Activated CD4-positive, alpha-beta T cell treated with anti-CD3 and anti-CD28 coated beads for 48 hours (primary cell): Measurements from ENCODE around the gene PLXNA4.

Experiments used
- DNase-seq: peaks from one replicate; pipeline ENCODE4 v3.0.0-alpha.2; 2020

PLXNA4 gene

GRCh38 chr7:132300599-132301277, 275.5 kb downstream of the PLXNA4 start:
- no peak for DNase-seq

GRCh38 chr7:132298790-132299189, 277.5 kb downstream of the PLXNA4 start:
- DNase-seq = no peak

DNA sequence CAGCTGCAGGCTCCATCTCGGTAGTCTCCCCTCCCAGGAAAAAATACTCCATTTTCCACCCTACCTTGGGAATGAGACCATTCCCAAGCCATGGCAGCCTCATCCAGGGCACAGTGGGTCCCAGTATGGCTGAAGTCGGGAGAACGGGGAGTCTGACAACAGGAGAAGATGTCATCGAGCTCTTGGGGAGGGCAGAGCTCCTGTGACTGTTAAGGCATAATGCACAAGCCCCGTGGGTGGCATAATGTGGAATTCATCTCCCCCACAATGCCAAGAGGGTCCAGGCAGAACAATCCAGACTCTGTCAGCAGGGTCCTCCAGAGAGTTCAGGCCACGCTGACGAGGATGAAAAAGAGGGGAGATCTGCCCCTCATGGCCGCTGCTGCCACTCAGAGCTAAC, 279.4 kb downstream of the PLXNA4 start:
- no peak for DNase-seq

DNA sequence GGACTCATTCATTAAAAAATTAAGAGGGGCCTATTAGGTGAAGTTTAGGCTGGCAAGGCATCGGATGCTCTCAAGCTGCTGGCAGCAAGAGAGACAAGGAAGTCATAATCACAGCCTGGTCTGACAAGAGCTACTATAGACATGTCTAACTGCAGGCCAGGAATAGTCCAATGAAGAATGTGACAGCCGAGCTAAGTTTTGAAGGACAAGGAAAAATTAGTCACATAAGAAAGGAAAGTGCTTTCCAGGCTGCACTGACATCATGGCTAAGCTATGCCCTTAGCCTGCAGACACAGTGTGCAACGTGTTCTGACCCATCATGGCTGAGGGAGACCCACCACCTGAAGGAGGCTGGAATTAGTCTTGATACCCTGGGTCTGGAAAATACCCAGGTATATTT, 281.1 kb downstream of the PLXNA4 start:
- no peak for DNase-seq

DNA sequence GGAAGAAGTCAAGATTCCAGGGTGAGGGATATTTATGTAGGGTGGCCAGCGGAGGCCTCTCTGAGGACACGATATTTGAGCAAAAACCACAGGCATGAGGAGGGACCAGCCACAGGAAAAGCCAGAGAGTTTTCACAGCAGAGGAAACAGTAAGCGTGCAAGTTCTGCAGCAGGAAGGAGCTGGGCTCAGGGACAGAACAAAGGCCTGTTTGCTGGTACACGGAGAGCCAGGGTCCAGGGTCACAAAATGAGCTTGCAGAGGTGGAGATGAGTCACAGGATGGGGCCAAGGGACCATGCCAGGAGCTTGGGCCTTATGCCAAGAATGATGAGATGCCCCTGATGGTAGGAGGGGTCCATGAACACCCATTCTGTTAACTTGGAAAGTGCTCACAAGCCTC, 283.5 kb downstream of the PLXNA4 start:
- no peak for DNase-seq

DNA sequence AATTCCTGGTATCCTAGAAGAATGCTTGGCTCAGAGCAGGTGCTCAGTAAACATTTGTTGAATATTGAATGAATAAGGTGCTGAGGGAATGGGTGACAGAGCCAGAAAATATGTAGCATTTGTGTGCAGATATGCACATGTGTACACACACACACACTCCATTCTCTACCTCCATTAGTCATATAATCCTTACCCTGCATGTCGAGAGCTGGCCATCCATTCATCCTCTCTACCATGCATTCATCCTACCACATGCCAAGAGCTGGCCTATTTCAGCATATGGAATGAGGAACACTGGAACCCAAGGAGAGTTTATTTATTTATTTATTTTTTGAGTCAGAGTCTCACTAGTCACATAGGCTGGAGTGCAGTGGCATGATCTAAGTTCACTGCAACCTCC, 284.8 kb downstream of the PLXNA4 start:
- DNase-seq = no peak

DNA sequence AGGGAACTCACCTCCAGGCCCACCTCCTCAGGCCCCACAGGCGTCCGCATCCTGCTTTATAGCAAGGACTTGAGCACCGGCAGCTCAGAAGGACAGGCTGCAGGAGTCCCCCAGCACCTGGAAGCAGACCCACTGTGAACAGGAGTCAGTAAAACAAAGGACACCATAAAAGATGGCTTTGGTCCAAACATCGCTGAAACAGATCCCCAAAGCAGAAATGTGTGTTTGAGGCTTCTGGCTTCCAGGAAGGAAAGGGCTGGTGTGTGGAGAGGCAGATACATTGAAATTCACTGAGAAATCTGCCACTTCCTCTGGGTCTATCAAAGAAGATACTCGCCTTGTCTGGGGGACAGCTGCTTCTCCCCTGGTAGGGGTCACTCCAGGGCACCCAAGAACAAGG, 286.2 kb downstream of the PLXNA4 start:
- DNase-seq = no peak

GRCh38 chr7:132286836-132287235, 289.4 kb downstream of the PLXNA4 start:
- DNase-seq = no peak

GRCh38 chr7:132280335-132280734, 295.9 kb downstream of the PLXNA4 start:
- DNase-seq = no peak

DNA sequence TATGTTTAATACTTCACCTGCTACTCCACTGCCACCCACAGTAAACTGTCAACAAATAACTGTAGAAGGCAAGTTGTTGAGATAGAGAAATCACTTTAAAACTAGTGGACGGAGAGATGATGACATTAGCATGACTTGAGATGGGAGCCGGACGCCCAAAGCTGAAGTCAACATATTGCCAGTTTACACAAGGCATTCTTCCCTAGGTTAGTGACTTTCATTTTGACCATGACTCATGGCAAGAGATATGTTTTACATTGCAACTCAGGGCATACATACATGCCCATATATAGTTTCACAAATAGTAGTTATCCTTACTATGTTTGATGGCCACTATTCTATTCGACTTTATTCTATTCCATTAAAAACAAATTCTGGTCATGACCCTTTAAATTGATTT, 296.6 kb downstream of the PLXNA4 start:
- DNase-seq = no peak

DNA sequence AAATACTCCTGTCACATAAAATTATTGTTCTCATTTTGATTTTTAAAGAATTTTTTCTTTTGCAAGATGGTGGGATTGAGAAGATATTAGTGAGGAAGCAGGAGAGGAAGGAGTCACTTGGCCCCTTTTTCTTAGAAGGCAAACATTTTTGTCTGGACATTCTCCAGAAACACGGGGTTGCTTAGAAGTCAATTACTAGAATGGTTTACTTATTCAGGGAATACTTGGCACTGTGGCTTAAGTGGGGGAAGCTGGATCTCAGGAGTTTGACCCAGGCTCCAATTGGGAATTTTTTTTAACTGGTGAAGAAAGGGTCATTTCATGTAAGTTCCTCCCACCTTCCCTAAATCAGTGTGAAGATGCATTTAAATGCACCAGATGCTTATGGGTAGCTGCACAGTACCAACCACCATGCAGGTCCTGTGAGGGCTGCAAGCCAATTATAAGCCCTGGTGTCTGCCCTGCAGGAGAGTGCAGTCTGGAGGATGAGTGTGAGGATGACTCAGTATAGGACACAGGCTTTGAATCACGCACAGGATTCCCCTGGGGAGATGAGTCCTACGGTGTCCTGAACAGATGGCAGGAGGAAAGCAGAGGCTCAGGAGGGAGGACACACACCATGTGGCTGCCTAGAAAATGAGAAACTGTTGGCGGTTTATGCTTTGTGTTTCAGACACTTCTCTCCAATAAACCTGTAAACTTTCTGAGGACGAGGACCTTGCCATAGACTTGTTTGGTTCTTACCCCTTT, 299.1 kb downstream of the PLXNA4 start:
- no peak for DNase-seq

GRCh38 chr7:132276234-132276630, 300.0 kb downstream of the PLXNA4 start:
- DNase-seq = no peak

DNA sequence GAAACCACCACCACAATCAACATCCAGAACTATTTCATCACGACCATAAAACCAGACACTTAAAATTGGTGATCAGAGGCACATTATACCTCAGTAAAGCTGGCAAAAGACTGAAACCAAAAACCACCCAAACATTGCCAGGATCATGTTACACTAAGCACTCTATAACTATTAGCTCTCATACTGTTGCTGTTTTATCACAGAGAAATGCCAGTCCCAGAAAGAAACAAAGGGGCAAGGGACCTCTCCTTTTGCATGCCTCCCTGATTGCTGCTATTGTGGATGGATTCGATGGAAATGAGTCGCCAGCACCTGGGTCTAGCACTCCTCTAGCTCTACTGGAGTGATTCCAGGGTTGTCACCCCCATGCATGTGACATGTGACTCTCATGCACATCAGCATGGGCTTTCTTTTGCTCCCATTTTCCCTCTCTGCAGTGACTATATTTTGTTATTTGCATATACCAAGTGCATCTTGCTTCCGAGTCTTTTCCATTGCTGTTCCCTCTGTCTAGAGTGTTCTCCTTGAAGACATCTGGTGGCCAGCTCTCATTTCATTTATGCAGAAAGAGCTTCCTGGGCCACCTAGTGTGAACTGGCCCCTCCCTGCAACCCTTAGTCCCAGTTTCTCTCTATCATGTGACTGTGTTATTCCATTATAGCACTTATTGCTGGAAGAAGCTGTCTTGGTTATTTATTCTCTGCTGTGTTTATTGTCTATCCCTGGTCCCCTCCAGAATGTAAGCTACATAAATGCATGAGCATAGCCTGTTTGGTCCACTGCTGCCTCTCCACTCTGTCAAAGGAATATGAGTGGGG, 300.6 kb downstream of the PLXNA4 start:
- DNase-seq = no peak

DNA sequence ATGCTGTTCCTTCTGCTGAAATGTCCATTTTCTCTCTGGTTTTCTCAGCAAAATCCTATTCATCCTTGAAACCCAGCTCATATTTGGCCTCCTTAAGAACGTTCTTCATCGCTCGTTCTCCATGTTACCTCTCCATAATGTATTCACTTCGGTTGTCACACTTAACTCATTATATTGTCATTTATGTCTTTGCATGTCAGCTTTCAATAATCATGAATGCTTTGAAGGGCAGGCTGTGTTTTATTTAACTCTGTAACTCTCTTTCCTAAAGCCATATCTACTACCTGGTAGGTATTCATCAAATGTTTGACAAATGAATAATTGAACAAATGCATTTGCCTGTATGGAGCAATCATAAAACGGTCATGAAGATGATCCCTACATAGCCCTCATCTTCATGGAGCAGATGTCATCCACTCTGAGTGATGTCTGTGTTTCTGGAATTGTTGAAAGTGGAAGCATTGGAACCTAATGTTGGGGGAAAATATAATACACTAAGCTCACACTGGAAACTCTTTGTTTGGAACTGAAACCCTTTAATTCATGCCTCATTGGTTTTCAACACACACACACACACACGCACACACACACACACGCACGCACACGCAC, 303.4 kb downstream of the PLXNA4 start:
- DNase-seq = no peak

- no peak for DNase-seq
Observed at GRCh38 chr7:132270517-132270916, 305.8 kb downstream of the PLXNA4 start.

DNA sequence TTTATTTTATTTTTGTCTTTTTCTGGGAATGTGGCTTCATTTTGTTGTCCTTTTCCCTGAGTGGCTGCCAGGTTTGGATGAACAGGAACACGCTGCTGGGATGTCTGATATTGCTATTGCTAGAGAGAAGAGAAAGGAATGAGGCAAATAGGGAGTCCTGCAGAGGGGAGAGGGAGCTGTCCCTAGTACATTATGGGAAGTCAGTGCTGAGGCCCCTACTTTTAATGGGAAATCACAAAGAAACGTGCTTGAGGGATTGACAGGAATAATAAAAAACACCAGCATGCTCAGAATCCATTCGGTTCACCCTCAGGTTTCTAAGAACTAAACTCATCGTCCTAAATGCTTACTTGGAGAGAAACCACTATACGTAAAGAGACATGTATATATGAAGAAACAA, 306.6 kb downstream of the PLXNA4 start:
- no peak for DNase-seq

GRCh38 chr7:132263151-132263550, 313.1 kb downstream of the PLXNA4 start:
- no peak for DNase-seq

- no peak for DNase-seq
Observed at GRCh38 chr7:132262160-132262470, 314.2 kb downstream of the PLXNA4 start.

GRCh38 chr7:132261327-132262159, 314.7 kb downstream of the PLXNA4 start:
- DNase-seq = no peak

GRCh38 chr7:132258231-132258630, 318.0 kb downstream of the PLXNA4 start:
- no peak for DNase-seq

GRCh38 chr7:132257253-132257652, 319.0 kb downstream of the PLXNA4 start:
- DNase-seq = no peak

GRCh38 chr7:132256721-132257212, 319.5 kb downstream of the PLXNA4 start:
- DNase-seq = no peak
